ENCODE measurements around the gene ZDHHC14.
"Not testable (repeated sequence)": the region's sequence is repeated elsewhere in the genome, so short reads cannot be mapped to it uniquely, and the experiment has no call there.

The ZDHHC14 gene

DNA sequence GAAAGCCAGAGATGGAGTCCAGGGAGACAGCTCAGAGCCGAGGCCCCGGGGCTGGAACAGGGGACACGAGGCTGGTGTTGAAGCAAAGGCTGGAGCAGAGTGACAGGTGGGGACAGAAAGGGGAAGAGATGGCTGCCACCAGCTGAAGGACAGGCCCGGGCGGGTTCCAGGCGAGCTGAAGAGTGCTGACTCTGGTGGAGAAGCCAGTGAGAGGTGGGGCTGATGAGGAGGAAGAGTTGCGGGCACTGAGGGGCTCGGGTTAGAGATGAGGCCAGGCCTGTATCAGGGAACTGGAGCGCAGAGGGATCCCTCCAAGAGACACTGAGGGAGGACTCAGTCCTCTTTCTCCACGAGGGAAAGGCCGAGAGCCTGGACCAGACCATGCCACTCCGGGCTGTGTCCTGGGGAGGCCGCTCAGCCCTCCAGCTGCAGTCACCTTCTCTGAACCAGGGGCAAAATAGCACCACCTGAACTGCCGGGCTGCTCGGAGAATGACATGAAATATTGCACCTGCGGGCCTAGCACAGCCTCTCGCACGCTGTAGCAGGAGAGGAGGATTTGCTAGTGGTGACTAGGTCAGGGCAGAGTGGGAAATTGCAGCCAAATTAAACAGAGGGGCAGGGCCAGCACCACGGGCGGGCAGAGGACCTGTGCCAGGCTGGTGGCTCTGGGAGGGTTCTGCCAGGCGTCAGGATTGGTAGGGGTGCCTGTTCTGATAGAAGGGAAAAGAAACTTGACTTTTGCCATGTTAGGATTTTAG is 175.9 kb downstream of the ZDHHC14 start:
- no peak for DNase-seq

DNA sequence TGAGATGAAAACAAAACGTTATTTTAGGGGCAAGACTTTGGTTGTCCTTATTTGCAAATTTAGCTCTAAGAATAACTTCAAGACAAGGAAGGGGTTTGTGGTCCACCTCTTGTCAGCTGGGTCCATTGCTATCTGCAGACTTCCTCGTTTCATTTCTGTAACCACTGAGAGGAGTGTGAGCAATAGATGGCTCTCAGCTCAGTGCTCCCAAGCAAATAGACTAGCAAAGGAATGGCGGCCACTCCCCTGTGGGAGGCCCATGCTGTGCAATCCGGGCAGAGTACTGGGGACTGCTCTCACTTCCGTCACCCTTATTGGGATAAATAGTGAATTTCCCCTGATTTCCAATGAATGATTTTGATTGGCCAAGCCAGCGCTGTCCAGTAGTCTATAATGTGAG is 176.6 kb downstream of the ZDHHC14 start:
- no peak for DNase-seq

DNA sequence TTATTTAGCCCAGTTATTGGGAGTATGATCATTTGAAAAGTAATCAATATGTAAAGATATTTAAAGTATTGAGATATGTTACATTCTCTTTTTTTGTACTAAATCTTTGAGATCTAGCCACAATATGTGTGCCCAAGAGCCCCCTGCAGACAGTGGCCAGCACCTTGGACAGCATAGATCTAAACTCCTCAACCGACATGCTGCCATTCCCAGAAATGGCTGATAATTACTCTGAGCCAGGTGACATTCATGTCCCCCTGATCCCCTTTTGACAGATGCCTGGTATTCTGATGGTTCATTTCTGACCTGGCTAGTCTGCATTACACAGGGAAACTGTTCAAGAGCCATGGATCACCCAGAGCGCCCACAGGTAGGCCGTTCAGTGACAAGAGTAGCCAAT is 177.1 kb downstream of the ZDHHC14 start:
- DNase-seq: no peak

DNA sequence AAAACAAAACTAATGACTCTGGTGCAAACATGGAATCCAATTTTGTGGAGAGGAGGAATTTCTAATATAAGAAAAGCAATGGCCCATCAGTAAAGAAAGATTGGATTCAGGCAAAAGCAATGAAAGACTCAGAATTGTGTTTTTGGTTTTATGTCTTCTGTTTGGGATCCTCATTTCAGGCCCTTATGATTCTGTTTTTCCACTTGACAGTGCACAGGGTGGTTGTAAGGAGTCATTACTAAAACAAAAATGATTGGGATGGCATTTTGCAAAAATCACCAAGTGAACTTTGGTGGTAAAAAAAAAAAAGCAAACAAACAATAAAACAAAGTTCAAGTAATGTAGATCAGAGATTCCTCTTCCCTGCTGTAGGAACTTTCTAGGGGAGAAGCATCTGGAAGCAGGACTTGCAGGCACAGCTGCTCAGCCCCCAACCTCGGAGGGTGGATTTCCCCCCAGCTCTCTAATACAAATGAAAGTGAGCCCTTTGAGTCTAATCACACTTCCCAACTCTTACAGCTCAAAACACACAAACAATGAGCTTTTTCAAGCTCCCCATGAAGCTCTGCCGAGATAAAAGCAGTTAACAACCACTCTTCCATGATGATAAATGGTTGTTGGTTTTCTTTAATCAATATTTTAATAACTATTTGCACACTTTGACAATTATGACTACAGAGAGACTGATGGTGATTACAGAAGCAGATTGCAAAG is 177.7 kb downstream of the ZDHHC14 start:
- DNase-seq: no peak

DNA sequence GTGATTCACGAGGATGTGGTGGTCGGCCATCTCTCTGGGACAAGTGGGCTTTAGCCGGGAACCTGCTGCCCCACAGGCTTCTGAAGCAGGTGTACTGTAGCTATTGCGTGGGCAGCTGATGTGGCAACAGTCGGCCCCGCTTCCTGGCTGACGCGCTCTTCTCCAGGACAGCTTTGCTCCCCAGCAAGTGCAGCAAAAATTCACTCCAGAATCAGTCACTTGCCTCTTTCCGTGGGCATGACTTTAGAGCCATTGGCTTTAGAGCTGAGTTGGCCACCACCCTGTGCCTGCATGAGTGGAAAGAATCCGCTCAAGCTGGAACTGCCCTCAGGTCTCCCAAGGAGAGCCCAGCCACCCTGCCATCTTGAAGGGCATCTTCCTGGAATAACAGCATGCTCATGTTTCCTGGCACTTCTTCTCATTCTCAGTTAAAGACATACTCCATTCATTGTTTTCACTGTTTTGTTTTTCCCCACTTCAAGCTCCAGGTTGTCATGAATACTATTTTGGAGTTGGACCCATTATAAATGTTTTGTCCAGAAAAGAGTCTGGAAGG is 178.3 kb downstream of the ZDHHC14 start:
- DNase-seq: no peak

DNA sequence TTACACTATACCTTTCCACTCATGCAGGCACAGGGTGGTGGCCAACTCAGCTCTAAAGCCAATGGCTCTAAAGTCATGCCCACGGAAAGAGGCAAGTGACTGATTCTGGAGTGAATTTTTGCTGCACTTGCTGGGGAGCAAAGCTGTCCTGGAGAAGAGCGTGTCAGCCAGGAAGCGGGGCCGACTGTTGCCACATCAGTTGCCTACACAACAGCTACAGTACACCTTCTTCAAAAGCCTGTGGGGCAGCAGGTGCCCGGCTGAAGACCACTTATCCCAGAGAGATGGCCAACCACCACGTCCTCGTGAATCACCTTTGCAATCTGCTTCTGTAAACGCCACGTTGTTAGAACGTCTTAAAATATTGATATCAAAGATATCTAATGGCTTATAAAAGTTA is 179.1 kb downstream of the ZDHHC14 start:
- not testable (repeated sequence) for DNase-seq

DNA sequence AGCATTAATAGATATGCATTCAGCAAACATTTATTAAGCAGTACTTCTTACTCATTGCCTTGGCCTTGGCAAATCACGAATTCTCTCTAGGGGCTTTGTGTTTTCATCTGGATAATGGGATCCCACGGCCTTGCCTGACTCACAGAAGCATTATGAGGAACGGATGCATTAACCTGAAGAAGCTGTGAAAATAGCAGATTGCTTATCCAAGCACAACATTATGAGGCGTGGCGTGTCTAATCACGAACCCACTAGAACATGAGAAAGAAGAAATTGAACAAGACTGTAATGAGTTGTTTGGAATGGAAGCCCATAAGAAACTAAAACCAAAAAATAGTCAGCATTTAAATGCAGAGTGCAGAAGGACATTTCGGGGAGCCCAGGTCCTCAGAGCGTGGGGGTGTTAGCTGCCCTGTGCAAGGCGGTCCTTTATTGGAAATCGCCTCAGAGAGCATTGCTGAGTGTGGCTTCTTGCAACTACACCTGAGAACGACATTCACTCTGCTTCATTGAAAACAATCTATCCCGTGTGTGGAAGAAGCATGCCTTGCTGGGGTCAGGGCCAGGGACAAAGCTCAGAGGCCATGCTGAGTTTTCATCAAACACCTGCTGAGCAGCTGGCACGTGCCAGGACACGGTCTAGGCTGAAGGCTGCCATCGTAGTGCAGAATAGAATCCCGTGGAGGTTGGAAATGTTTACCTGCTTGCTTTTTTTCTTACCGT is 179.9 kb downstream of the ZDHHC14 start:
- no peak for DNase-seq

DNA sequence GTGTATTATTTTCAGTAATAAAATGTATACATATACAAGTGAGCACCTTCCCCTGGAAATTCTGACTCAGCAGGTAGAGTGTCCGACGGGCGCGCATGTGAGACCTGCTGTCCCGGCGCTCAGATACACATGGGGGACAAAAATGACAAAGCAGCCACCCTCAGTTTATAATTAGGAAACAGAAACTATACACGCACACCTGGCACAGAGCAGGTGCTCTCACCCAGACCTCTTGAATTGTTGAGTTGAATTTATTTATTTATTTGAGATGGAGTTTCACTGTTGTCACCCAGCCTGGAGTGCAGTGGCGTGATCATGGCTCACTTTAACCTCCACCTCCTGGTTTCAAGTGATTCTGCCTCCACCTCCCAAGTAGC is 180.4 kb downstream of the ZDHHC14 start:
- no peak for DNase-seq

DNA sequence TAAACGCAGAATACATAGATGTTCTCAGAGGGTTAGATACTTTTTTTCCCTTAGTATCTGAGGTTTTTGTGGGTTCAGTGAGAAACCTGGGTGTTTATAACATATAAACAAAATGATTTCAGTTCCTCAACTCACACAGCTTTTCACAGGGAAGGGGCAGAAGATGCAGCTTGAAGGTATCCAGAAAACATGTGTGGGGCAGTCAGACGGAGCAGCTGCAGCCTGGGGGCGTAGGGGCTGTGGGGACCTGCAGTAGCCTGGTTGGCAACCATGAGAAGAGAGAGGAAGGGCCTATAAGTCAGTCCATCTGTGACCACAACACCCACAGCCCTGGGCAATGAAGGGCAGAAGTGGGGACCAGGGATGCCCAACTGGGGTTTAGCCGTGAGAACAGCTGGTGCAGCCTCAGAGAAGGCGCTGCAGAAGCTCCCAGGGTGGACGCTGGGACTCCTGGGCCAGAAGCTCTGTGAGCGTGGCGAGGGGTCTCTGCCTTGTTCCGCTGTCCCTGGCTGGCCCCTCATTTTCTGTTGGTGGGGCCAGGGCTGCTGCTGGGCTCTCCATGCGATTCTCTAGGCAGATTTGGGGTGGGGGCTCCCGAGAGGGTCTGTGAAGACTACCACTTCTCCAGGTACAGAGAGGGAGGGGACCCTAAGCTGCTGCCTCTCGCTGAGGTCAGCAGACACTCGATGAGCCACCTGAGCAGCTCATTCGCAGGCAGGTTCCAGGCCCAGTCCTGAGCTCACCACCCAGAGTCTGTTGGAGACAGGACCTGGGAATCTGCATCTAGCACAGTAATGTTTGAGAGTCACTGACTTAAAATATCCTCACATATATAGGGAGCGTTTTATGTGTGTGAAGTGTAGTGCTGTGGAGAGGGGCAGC is 181.2 kb downstream of the ZDHHC14 start:
- DNase-seq: no peak

DNA sequence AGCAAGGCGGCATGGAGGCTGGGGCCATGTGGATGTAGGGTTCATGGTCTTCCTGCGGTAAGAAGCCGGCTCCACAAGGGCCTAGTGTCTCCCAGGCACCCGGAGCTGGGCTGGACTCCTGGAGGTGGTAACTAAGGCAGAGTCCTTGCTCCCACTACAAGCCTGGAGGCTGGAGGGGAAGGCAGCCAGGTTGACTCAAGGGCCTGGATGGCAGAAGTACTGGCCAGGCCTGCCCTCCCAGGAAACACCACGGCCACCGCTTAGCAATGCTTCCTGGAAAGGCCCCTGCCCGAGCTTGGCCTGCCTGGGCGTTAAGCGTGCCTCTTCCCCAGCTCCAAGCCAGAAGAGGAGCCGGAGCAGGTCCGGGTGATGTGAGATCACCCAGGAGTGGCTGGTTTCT is 182.0 kb downstream of the ZDHHC14 start:
- DNase-seq: no peak

DNA sequence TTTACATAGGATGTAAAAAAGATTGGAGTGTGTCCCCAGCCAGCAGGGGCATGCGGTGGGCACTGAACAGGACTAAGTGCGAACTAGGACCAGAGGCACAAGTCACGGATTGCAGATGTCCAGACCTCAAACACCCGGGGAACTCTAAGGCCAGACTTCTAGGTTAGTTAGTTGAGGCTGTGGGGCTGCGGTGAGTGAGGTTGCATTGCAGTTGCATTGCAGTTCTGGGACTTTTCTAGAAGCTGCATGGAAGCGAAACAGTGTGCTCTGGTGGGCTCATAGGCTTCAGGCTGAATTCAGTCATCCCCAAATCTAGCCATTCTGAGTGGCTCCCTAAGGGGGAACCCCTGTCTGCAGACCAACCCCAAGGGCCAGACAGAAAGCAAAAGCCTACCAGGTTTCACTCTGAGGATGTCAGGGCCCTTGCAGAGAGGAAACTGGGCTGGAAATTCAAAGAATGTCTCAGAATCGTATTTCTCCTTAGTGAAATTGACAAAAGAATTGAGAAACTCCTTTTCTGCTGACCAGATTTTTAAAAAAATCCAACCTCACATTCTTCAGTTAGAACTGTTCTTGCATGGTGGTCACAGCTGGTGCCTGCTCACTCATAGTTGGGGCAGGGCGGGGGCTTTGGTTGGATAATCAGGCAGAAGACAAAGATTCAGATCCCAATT is 182.8 kb downstream of the ZDHHC14 start:
- no peak for DNase-seq

DNA sequence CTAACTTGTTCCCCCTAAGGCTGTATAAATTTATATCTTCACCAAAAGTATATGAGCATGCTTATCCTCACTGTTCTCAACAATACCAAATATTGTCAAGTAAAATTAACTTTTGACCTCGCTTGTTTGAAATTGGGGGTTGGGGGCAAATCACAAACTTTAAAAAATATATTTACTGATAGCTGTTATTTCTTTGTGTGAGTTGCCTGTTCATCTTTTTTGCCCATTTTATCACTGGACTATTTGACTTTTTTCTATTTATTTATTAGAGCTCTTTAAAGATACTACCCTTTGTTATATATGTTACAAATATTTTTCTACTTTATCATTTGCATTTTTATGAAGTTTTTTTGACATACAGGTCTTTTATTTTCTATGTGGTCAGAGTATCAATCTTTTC is 187.7 kb downstream of the ZDHHC14 start:
- no peak for DNase-seq

DNA sequence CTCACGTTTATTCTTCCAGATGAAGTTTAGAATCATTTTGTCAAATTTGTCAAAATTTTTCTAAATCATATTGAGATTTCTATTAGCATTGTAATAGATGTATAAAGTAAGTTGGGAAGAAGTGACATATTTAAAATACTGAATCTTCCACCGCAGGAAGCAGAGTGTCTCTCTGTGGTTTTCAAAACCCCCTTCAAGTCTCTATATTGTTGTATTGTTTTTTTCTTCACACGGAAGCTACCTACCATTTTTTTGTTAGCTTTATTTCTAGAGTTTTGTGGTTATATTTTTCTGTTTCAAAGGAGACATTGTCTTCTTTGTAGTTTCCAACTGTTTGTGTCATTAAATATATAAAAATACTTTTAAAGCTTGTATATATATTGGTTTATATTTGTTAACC is 188.6 kb downstream of the ZDHHC14 start:
- DNase-seq: no peak

DNA sequence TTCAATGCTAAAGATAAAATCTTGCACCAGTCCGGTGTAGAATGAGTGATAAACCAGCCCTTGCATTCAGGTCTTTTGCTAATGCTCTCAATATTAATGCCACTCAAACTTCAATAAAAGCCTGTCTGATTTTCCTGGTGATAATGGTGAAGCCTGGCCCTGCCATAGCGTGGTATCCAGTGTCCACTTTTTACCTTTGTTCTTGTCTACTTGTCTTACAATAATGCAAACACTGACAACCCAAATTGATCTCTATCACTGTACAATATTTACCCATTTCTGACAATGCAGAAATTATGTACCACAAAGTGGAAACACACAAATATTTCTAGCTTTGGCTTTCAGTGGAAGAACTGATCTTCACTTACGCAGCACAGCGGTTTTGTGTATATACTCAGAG is 189.1 kb downstream of the ZDHHC14 start:
- DNase-seq: no peak

DNA sequence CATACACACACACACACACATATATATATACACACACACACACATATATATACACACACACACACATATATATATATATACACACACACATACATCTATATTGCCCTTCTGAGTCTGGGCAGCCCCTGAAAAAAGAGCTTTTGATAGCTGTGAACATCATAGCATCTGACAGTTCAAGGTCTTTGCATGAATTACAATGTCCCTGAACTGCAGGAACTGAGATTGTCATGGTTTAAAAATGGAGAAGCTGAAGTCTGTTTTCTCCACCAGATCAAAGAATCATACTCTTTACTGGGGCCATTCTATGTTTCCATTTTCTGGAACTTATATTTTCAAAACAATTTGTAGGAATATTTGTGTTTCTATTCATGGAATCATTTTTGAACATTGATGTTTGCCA is 189.8 kb downstream of the ZDHHC14 start:
- no peak for DNase-seq

DNA sequence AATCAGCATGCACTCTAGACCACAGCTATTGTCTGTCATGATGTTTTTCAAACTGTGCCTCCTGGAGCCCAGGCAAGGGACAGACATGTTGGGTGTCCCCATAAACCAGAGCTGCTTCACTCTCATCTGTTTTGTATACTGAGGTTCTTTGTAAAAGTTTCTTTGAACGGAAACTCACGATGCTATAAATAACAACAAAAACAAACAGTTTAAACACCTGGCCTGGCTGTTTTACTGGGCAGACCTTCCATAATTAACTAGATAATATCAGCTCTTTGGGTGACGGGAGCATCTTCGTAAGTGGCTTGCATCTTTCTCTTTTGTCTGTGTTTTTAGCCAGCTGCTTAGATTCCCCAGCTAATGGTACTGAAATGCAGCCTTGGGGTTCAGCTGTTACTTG is 190.3 kb downstream of the ZDHHC14 start:
- DNase-seq: no peak

DNA sequence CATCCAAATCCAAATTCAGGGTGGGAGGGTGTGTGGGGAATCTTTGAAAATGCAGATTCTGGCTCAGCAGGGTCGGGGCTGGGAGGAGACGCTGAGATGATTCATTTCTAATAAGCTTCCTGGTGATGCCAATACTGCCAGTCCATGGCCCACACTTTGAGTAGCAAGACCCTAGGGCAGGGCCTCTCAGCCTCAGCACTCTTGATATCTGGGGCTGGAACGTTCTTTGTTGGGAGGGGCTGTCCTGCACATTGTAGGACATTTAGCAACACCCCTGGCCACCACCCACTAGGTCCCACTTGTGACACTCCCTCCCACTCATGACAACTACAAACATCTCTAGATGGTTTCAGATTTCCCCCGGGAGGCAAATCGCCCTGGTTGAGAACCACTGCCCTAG is 191.0 kb downstream of the ZDHHC14 start:
- DNase-seq: no peak

DNA sequence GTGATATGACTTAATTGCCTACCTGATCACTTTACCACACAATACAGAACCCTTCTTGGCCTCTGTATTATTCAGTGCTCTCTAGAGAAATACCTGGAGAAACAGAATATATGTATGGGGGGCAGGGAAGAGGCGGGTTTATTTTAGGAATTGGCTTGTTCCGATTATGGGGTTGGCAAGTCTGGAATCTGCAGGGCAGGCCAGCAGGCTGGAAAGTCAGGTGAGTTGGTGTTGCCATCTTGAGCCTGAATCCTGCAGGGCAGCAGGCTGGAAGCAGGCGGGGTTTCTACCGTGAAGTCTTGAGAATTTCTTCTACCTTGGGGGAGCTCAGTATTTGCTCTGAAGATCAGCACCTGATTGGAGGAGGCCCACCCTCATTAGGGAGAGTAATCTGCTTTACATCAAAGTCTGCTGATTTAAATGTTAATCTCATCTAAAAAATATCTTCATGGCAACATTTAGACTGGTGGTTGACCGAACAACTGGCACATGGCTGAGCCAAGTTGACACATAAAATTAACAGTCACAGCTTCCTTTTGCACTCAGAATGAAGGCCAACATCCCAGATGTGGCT is 193.9 kb downstream of the ZDHHC14 start:
- DNase-seq: no peak

DNA sequence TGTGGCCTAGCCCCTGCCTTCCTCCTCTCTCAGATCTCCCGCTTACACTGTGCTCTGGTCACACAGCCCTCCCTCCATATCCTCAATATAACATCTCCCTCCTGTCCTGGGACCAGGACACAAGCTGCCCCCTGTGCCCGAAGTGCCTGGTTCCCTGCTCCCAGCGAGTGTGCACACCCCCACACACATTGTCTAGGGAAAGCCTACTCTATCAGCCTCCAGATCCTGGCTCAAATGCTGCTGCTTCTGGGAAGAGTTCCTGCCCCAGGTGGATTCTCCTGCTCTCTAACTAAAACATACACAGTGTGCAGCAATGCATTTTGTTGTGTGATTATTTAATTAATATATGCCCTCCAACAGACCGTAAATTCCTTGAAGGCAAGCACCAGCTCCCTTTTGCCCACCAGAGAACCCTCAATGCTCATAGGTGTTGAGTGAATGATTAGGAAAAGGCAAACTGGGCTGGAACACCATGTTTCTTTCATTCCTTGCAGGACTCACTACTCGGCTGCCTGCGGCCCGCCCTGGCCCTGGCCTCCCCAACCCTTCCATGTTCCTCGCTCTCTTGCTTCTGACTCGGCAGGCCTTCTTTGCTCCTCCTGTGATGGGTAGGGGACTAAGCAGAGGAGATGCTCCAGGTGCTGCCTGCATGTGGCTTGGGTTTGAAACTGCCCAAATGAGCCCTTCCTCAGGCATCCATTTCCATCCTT is 194.6 kb downstream of the ZDHHC14 start:
- no peak for DNase-seq

DNA sequence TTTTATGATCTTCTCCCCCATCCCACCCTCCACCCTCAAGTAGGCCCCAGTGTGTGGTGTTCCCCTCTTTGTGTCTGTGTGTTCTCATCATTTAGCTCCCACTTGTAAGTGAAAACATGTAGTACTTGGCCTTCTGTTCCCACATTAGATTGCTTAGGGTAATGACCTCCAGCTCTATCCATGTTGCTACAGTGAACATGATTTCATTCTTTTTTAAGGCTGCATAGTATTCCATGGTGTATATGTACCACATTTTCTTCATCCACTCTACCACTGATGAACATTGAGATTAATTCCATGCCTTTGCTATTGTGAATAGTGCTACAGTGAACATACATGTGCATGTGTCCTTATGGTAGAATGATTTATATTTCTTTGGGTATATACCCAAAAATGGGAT is 196.0 kb downstream of the ZDHHC14 start:
- not testable (repeated sequence) for DNase-seq

DNA sequence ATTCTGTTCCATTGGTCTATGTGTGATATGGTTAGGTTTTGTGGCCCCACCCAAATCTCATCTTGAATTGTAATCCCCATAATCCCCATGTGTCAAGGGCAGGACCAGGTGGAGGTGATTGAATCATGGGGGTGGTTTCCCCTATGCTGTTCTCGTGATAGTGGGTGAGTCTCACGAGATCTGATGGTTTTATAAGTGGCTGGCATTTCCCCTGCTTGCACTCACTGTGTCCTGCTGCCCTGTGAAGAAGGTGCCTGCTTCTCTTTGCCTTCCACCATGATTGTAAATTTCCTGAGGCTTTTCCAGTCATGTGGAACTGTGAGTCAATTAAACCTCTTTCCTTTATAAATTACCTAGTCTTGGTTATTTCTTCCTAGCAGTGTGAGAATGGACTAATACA is 197.5 kb downstream of the ZDHHC14 start:
- not testable (repeated sequence) for DNase-seq
